Measurements from ENCODE around the gene COMP. TPM values are rescaled to one million over a fixed set of nuclear protein-coding genes. Genes with fewer than 3 reads are reported as not detected.

COMP gene
- total and polyA plus RNA-seq, 8 donors: 0.05 to 3.7 (median 0.54) TPM

DNA sequence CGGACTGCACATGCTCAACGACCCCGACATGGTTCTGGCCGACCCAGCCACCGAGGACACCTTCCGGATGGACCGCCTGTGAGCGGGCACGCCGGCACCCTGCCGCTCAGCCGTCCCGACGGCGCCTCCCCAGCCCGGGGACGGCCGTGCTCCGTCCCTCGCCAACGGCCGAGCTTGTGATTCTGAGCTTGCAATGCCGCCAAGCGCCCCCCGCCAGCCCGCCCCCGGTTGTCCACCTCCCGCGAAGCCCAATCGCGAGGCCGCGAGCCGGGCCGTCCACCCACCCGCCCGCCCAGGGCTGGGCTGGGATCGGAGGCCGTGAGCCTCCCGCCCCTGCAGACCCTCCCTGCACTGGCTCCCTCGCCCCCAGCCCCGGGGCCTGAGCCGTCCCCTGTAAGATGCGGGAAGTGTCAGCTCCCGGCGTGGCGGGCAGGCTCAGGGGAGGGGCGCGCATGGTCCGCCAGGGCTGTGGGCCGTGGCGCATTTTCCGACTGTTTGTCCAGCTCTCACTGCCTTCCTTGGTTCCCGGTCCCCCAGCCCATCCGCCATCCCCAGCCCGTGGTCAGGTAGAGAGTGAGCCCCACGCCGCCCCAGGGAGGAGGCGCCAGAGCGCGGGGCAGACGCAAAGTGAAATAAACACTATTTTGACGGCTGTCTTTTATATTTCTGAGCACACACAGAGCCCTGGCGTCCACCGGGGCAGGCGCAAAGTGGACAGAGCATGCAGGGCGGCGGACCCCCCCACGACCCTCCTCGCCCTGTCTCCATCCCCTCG lies 13.6 kb downstream of the COMP start:
- DNase-seq: peak in 1 of 6 donors; percentile 70
- TF ChIP-seq, protein P1, sequence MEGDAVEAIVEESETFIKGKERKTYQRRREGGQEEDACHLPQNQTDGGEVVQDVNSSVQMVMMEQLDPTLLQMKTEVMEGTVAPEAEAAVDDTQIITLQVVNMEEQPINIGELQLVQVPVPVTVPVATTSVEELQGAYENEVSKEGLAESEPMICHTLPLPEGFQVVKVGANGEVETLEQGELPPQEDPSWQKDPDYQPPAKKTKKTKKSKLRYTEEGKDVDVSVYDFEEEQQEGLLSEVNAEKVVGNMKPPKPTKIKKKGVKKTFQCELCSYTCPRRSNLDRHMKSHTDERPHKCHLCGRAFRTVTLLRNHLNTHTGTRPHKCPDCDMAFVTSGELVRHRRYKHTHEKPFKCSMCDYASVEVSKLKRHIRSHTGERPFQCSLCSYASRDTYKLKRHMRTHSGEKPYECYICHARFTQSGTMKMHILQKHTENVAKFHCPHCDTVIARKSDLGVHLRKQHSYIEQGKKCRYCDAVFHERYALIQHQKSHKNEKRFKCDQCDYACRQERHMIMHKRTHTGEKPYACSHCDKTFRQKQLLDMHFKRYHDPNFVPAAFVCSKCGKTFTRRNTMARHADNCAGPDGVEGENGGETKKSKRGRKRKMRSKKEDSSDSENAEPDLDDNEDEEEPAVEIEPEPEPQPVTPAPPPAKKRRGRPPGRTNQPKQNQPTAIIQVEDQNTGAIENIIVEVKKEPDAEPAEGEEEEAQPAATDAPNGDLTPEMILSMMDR (IDR thresholded peaks at IDR 0.05): no peak

DNA sequence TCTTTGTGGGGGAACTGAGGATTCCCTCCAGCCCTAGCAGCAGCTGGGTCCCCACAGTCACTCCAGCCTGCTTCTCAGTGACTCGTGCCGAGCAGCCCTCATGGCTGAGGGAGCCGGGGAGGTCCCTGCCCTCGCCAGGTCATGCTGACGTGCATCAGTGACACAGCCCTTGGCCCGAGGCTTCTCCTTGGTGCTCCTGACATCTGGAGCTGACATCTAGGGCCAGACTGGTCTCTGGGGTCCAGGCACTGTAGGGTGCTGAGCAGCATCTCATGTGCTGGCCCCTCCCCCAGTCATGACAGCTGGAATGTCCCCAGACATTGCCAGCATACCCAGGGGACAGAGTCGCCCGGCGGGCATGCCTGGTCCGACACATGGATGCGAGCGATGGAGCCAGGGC lies 14.4 kb downstream of the COMP start:
- Histone ChIP-seq H3K4me1 (no peaks in the 10 kb centered on the region), H3K9me3 (no peaks in the 10 kb centered on the region), H3K27me3 (no peaks in the 10 kb centered on the region), H3K36me3 (no peaks in the 10 kb centered on the region), H3K27ac (no peak overlapping the region), H3K4me3 (no peak overlapping the region)
- TF ChIP-seq, protein P1 (IDR thresholded peaks at IDR 0.05): no peak
- 71 to 87% methylated on average over 12 of the region's 12 CpGs for WGBS, 2 donors
- ATAC-seq: no peak
- peak in 1 of 6 donors; percentile 65 for DNase-seq
- no peak for FAIRE-seq
- intact Hi-C loops (cut with DNase I): no loop called here

More for the DNA sequence above, 13.6 kb downstream of the COMP start:
- WGBS, 2 donors: 60 to 66% methylated on average over 52 to 71 of the region's 71 CpGs
- H3K27ac ChIP-seq: no peak overlapping the region
- H3K36me3 ChIP-seq: no peaks in the 10 kb centered on the region
- no peaks in the 10 kb centered on the region for H3K9me3 ChIP-seq
- intact Hi-C loops (cut with DNase I): no loop called here
- ATAC-seq (peak in 1 of 4 donors; percentile 6), FAIRE-seq (no peak)
- no peaks in the 10 kb centered on the region for H3K4me1 ChIP-seq
- H3K27me3 ChIP-seq: no peaks in the 10 kb centered on the region
- H3K4me3 ChIP-seq: no peak overlapping the region

DNA sequence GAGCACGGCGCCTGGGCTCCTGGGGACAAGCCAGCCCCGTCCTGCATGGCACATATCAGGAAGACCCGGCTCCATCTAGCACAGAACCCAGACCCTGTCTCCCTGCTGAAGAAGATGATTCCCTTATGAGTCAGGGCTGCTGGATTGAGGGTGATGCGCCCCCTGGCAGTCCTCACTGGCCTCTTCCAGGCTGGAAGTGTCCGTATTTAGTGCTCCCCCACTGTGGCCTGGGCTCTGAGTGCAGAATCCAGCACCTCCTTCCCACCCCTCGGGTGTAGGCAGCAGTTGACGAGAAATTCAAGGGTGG lies 14.9 kb downstream of the COMP start:
- intact Hi-C loops (cut with DNase I): no loop called here
- H3K9me3 ChIP-seq: no peaks in the 10 kb centered on the region
- no peak for DNase-seq
- H3K27me3 ChIP-seq: no peaks in the 10 kb centered on the region
- ATAC-seq: no peak
- no peak overlapping the region for H3K4me3 ChIP-seq
- H3K36me3 ChIP-seq: no peaks in the 10 kb centered on the region
- TF ChIP-seq, protein P1 (IDR thresholded peaks at IDR 0.05): no peak
- FAIRE-seq: no peak
- no peaks in the 10 kb centered on the region for H3K4me1 ChIP-seq
- WGBS, 2 donors: 86% methylated on average over 8 of the region's 8 CpGs
- no peak overlapping the region for H3K27ac ChIP-seq

DNA sequence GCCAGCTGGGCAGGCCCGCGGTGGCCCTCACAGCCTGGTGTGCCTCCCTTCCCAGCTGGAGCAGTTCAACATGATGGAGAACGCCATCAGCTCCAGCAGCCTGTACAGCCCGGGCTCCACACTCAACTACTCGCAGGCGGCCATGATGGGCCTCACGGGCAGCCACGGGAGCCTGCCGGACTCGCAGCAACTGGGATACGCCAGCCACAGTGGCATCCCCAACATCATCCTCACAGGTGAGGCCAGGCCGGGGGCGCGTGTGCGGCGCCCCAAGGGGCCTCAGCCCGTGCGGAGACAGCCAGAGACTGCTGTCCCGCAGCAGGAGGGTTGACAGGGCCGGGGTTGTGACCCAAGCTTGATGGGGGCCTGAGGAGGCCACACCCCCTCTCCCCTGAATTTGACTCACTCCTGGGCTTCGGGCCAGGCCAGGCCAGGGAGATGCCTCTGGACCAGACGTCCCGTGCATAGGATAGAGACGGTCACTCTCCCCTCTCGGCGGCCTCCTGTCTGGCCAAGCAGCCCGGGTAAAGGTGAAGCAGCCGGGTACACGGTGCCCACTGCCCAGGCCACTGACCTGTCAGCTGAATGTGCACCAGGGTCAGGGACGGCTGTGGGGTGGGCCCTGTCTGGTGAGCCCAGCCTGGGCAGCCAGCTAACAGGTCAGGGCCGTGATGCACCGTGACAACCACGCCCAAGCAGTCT lies 15.4 kb downstream of the COMP start:
- DNase-seq: peak in 2 of 6 donors; percentile 30 to 76
- H3K36me3 ChIP-seq: no peaks in the 10 kb centered on the region
- FAIRE-seq: no peak
- 92% methylated on average over 31 to 33 of the region's 33 CpGs for WGBS, 2 donors
- no peak overlapping the region for H3K27ac ChIP-seq
- no peaks in the 10 kb centered on the region for H3K9me3 ChIP-seq
- no peak for ATAC-seq
- intact Hi-C loops (cut with DNase I): no loop called here
- H3K27me3 ChIP-seq: no peaks in the 10 kb centered on the region
- TF ChIP-seq, protein P1 (IDR thresholded peaks at IDR 0.05): no peak
- no peak overlapping the region for H3K4me3 ChIP-seq
- no peaks in the 10 kb centered on the region for H3K4me1 ChIP-seq

All from pancreas (tissue), 10 donors.